ENCODE data around the gene PTPRB.

The PTPRB gene

DNA sequence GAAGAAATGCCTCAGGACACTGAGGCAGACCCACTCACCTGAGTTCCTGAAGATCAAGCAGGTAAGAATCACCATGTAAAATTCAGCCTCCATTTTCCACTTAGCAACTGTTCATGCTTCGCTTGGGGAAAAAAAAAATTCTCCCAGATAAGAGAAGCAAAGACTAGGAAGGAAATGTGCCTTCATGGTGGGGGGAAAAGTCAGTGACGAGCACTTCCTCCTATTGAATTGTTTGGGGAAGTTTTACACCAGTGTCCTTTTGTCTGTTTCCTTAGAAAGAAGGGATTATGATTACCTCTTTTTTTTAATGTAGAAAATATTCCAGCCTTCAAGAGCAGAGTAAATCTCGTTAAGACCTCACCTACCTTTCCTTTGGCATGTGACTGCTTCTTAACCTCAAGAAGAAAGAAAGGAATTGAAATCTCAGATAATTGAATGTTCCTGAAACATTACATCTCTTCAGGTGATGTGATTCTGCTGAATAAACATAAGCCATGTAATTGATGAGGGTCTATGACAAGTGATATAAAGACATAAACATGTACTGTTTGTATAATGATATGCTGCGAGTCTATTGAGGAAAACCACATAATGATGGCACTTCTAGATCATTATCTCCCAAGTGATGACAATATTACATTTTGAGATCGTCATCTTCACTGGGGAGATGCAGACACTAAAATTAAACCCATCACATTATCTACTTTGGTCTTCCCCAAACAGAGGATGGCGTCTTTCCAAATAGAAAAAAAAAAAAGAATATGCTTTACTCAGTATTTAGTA is at the start of gene PTPRB:
PTPRB (minus strand) TSS at position 127 of the 783 bp plus-strand sequence; CDS start at position 93, 34 bp downstream.
- in situ Hi-C loops (cut with MboI; ENCODE audit: low sequenced_read_pairs): no loop called here

DNA sequence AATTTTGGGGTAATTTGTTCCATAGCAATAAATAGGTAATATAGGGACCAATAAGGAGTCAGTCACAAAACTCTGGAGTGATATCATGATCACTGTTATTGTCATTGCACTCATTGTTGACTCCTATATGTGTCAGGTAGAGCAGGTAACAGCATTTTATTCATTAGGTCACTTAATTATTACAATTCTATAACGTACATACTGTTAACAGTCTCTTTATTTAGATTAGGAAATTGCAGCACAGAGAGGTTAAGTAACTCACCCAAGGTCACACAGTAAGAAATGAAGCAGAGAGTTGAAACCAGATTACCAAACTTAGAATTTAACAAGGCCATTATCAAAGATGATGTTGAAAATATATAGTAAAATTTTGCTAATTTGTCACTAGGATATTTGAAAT is 49.7 kb upstream of the PTPRB start:
- in situ Hi-C loops (cut with MboI; ENCODE audit: low sequenced_read_pairs): no loop called here

DNA sequence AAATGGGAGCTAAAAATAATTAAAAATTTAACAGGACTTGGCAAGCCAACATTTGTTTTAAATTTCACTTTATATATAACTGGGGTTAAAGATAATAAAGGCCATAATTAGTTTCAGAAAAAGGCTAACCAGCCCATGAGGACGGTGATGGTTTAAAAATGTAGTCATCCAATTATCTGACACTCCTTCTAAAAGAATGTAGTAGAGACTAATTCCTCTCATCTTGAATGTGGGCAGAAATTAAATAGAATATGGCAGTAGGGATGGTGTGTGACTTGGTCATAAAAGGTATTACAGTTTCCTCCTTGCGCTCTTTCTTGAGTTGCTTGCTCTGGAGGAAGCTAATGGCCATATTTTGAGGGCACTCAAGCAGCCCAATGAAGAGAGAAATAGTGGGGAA is 49.1 kb upstream of the PTPRB start:
- in situ Hi-C loops (cut with MboI; ENCODE audit: low sequenced_read_pairs): no loop called here

DNA sequence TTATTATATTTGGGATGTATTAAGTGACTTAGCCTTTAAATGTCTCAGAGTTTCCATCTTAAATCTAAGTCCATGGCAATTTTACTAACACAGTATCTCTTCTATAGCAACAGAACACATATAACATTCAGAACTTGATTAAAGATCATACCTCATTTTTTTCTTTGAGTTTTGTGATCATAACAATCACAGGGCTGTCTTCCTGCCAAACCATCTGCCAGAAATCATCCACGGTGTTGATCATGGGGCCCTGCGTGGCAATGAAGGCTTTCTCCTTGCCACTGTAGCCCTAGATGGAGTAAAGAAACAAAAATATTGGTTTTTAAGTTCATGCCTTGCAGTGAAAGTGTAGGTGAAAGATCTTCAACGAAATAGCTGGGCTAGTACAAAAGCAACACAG is 46.7 kb upstream of the PTPRB start:
- in situ Hi-C loops (cut with MboI; ENCODE audit: low sequenced_read_pairs): no loop called here

DNA sequence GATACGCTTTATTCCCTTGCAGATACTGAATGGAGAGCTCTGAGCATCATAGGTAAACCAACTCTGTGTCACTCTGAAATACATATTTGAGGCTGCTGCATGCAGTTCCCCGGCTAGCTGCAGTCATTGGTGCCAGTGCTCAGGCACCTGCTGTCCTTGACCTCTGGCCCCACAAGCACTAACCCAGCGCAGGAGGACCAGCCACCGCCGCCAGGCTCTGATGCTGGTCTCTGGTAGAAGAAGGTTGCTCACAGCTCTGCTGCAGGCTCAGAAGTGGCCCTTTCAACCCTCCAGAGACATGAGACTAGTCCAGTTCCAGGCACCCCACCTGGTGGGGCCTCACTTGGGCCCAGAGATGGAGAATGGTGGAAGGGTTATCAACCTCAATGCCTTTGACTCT is 34.5 kb upstream of the PTPRB start:
- in situ Hi-C loops (cut with MboI; ENCODE audit: low sequenced_read_pairs): no loop called here

DNA sequence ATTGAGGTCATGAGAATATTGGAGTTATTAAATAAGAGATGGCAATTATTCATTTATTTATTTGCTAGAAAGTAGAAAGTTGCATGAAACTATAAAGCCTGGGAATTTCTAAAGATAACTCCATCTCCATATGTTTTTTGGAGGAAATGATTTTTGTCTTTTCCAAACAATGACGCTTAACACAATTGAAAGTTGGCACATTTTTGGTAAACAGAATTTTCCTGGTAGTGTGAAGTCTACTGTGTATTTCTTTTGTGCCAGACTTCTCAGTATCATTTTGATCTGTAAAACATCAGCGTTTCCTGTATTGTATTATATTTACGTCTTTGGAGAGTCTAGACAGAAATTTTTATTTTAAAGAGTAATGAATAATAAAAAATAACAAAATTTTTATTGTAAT is 33.7 kb upstream of the PTPRB start:
- in situ Hi-C loops (cut with MboI; ENCODE audit: low sequenced_read_pairs): no loop called here

DNA sequence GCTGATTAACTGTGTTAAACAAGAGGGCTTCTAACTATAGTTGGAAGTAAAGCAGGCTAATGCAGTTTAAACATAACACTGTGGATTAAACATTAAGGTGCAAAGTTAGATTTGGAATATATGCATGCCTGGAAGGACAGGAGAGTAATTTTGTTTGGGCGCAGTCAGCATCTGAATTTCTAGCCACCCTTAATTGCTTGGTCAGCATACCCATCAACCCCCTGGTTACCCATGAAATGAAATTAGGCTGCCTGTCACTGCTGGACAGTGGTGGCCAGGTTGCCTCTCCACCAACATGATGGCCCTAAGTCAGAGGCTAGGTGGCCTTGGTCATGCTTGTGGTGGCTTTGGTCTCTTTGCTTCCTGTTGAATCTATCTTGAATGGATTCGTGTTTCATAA is 30.0 kb upstream of the PTPRB start:
- in situ Hi-C loops (cut with MboI; ENCODE audit: low sequenced_read_pairs): no loop called here

DNA sequence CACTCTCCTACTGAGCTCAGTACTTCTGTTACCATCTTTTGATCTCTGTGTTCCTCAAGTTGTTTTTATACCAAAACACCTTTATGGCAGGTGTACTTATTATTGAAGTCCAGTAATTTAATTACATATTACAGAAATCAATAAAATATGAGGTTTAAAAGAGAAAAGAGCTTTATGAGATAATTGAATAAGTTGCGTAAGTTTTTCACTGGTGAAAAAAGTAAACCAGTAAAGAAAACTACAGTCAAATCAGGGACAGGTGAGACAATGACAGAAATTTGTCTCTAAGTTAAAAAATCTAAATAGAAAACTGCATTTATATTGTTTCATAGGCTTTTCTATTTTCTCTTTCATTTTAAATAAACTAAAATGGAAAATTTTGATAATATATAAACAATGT is 29.1 kb upstream of the PTPRB start:
- in situ Hi-C loops (cut with MboI; ENCODE audit: low sequenced_read_pairs): no loop called here

DNA sequence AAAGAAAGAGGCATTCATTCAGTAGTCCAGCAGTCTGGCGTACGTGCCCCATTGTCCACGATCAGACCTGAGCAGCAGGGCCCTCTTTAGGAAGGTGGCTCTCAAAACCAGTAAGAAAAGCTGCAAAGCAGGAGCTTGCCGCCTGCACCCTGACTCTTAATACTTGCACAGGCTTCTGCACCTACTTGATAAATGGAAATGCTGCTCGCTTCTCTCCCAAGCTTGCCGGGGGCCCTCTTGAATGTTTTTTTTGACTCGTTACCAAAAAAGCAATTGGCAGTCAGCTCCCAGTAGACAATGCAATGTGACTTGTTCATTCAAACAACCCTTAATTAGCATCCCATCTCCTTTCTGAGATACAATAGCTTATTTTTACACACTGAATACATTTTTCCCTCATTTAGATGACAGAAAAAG is 27.2 kb upstream of the PTPRB start:
- in situ Hi-C loops (cut with MboI; ENCODE audit: low sequenced_read_pairs): no loop called here

DNA sequence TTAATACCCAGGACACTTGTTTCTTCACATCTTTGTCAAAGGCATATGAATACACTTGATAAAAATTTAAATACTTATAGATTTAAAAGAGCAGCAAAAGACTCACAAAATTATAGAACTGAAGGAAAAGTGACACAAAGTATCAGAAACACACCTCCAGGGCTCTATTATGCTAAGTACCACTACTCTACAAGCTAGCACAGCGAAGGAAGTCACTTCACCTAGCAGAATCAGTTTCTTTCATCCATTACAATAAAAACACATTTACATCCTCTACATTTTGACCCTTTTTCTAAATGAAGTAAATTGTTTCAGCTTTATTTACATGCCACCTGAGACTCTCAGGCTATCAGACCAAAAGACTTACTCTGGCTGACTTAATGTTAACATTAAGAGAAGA is 26.6 kb upstream of the PTPRB start:
- in situ Hi-C loops (cut with MboI; ENCODE audit: low sequenced_read_pairs): no loop called here

DNA sequence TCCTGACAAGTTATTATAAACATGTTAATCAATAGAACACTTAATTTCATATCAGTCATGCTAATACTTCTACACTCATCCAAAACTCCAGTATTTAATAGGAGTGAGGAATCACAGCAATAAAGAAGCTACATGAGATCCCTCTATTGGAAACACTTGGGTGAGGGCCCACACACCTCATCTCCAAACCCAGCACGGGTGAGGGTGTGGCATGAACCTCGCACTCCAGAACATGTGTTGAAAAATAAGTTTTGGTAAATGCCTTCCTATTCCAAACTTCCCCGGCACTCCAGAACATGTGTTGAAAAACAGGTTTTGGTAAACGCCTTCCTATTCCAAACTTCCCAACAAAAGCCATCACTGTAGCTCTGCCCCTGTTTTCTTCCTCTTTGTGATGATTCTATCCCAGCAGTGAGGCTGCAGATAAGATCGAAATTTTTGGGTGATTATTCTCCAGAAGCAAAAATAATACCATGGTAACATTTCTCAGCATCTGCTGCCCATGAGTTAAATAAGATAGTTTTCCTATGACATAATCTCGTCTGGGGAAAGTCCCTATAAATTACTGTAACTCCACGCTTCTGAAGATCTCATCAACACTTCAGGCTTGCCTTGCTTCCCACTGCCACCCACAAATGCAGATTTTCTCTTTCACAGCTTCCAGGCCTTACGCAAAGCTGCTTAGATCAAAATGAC is 24.4 kb upstream of the PTPRB start:
- in situ Hi-C loops (cut with MboI; ENCODE audit: low sequenced_read_pairs): no loop called here

DNA sequence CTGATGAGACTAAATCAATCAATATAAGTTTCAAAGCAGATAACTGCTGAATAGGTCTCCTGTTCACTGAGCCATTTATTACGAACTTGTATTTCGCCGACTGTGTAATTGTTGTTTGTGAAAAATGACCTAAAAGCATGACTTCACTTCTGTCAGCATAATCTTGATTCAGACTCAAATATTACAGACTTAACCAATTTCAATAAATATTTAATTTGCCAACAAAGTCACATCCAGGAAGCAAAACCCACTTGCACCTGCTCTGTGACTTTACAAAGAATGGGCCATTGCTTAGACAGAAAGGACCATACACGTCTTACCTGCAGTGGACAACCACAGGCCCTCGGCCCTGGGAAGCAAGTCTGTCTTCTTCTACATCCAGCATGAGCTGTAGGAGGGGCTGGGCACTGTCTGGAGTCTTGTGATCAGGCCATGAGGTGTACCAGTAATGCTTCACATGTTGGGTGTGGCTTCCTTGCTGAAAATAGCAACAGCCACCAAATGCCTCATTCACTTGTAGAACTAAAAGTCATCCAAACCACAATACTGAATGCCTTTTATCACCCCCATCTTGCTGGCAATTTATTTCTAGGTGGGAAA is 23.5 kb upstream of the PTPRB start:
- in situ Hi-C loops (cut with MboI; ENCODE audit: low sequenced_read_pairs): no loop called here

DNA sequence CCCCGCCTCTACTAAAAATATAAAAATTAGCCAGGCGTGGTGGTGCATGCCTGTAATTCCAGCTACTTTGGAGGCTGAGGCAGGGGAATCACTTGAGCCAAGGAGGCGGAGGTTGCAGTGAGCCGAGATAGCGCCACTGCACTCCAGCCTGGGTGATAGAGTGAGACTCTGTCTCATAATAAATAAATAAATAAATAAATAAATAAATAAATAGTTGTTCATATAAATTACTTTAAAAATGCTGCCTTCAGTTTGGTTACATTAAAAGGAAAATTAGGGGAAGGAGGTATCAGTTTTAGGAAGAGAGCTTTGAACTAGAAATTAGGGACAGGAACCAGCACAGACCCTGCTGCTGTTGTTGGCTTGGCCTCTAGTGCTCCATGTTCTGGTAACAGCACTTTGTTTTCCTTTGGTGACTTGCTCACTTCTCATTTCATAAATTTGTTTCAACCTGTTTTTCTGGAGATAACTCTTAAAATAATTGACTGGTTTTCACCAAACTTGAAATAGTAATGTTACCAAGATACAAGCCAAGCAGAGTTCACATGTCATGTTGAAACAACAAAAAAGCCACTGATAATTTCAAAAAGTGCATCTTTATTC is 22.9 kb upstream of the PTPRB start:
- in situ Hi-C loops (cut with MboI; ENCODE audit: low sequenced_read_pairs): no loop called here

DNA sequence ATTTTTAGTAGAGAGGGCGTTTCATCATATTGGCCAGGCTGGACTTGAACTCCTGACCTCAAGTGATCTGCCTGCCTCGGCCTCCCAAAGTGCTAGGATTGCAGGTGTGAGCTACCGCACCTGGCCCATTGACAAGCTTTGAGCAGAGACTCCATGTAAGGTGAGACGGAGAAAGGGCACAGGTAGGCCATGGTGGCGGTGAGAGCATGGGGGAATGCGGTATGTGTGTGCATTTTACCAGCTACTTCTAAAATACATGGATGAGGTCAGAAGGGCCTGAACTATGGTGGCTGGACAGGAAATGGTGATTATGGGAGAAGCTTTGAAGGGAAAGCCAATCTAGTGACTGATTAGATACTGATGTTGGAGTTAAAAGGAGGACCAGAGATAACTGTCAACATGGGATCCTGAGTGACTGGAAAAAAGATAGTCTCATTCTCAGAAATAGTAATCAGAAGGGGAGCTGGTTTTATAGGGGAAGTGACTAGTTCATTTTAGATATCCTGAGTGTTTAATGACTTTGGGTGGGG is 21.9 kb upstream of the PTPRB start:
- in situ Hi-C loops (cut with MboI; ENCODE audit: low sequenced_read_pairs): no loop called here

DNA sequence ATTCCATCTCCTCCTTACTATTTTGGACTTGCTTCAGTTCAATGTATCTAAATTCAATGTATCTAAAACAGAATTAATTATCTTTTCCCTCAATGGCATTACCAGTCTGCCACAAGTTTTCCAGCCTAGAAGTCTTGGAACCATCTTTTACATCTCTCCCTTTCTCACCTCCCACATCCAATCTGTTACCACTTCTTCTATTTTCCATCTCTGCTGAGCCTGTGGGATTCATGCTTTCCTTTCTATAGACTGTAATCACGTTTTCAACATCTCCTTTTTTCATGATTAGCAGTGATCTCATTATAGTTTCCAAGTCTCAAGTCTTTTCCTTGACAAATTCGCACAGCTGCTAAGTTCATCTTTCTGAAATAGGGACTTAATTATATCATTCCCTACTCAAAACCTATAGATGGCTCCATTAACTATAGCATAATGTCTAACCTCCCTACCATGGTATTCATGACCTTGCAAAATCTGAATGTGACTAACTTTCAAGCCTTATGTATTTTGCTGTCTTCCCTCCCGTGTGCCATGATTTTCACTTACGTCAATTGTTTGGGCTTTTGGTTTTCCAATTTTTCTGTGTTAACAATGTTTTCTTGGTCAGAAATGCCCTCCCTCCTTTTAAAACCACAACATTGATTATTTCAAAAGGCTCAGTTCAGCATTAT is 20.5 kb upstream of the PTPRB start:
- in situ Hi-C loops (cut with MboI; ENCODE audit: low sequenced_read_pairs): no loop called here

DNA sequence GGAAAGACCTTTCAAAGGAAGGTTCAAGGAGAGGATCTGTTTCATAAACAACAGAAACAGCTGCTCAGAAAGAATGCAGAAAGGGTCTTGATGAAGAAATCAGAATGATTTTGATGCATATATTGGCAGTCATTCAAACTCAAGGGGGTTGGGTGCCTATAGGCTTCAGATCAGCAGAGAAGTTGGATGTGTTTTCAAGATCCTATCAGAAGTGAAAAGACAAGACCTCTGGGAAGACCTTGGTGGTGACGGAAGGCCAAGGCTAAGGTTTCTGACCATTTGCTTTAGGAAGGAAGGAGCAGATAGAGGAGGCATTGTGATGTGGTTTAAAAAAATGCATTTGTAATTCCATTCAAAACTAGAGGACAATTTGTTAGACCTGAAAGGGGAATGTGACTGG is 15.2 kb upstream of the PTPRB start:
- in situ Hi-C loops (cut with MboI; ENCODE audit: low sequenced_read_pairs): no loop called here

DNA sequence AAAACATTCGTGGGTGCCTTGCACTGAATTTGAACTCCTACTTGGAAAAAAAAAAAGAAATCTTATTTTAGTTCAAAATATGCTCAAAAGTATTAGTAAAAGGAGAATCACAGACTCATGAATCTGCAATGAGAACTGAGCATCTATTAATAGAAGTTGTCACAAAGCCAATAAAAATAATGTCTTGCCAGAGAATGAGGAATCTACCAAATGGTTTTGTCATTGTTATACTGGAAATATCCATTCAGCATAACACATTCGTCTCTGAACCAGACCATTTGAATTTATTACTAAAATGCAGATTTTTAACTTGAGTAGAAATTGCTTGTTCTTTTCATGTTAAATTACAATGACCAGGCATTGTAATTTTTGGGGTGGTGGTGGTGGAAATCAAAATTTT is 11.6 kb upstream of the PTPRB start:
- in situ Hi-C loops (cut with MboI; ENCODE audit: low sequenced_read_pairs): no loop called here

DNA sequence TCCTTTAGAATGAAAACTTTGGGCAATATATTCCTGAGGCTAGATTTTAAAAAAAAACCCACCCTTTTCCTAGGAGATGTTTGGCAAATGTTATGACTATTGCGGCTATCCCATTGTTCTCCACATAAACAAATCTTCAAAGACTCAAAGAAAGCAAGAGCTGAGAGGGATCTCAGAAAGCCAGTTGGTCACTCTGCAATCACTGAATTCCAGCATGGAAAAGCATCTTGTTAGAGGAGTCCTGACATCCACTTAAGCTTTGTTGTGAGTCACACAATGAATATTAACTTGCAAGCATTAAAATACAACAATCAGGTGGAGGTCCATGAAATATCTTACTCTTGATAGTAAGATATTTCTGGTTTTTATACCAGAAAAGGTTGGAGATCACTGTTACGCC is 11.0 kb upstream of the PTPRB start:
- in situ Hi-C loops (cut with MboI; ENCODE audit: low sequenced_read_pairs): no loop called here

DNA sequence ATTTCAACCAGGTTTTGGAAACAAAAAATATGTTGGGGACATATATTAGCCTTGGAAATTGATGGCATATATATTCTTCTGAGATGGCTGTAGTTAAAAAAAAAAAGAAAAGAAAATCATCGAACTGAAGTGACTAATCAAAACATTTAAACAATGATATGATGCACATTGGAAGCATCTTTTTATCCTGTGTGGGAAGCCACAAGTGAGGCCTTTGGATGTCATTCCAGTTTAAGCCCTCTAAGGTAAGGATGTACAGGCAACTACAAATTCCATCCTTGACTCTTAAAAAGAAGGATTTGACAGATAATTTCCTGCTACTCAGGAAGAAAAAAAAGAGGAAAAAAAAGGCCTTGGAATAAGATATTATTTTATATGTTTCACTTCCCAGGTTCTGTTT is 9.6 kb upstream of the PTPRB start:
- in situ Hi-C loops (cut with MboI; ENCODE audit: low sequenced_read_pairs): no loop called here

DNA sequence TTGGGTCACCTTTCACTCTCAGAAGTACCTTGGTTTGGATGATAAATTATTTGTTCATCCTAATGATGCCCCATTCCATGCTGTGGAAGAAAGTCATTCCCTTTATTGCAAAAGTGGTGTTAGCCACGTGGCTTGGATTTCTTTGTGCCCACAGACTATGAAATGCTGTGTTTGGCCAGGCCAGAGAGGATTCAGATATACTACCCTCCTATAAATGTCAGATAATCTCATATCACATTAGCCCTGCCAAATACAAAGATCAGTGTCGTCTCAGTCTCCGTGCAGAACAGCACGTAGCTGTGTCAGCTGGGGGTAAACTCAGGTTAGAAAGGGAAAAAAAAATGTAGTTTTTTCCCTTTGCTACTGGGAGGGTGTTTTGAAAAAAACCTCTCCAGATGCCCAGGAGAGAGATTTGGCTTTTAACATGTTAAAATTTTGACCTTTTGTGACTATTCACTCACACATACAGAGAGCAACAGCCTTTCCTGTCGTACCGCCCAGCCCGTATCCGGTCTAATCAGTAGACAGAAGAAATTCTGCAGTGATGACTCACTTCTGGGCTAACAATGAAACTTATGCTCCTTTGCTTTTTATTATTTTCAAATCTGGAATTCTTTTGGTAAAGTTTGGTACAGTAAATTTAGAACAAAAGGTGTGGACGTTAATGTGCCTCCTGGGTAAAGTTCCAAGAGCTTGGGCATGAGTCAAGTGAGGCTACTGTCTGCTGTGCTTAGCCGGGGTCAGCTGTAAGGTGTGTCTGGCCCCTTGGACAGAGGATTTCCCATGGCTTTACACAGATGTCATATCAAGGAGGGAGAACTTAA is 8.5 kb upstream of the PTPRB start:
- in situ Hi-C loops (cut with MboI; ENCODE audit: low sequenced_read_pairs): no loop called here

Measured in HL-60/S4 treated with retinoic acid at 250 ng/mL for 4 days and 3 days (cell line).